ENCODE measurements around the gene ZMPSTE24. TPM values are rescaled to one million over a fixed set of nuclear protein-coding genes. Genes with fewer than 3 reads are reported as not detected.

The ZMPSTE24 gene
- total and polyA plus RNA-seq, 2 of the 4 experiments (the other 2 are of a cell fraction) = 21.0 to 28.9 TPM

DNA sequence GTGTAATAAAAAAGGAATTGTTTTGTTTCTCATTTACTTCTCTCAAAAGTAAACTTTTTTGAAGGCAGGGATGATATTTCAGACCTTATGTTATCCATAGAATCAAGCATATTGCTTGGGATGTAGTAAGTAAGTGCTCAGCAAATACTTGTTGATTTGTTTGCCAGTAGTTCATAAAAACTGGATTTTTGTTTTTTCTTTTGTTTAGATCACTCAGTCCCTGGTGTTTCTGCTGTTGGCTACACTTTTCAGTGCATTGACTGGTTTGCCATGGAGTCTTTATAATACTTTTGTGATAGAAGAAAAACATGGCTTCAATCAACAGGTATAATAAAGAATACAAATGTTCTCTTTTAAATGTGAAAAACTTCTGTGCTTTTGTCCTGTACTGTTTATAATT, 10.2 kb downstream of the ZMPSTE24 start:
- CTCF ChIA-PET = interaction anchor here (1.0 to 1.4 kb wide), 2 partner anchors 47 to 70 kb away, joined by 4 read pairs; no protein-coding TSS in a partner anchor
- peaks cover 26 to 53% of the 10 kb centered on the region in 2 experiments for H3K79me1 ChIP-seq (ENCODE audit: low read depth in 1 of 2, low read length in 2 of 2)
- H4K20me1 ChIP-seq (ENCODE audit: insufficient read depth, low read length) = peaks cover 9% of the 10 kb centered on the region
- peak overlapping the region; percentile 36; the same call in 1 of the 2 replicates for H3K18ac ChIP-seq (ENCODE audit: low read depth, low read length)
- H4K8ac ChIP-seq (ENCODE audit: low read depth in 2 of 2, low read length in 2 of 2) = no peak overlapping the region
- H3K9me1 ChIP-seq (ENCODE audit: insufficient read depth, low read length) = peaks cover 14% of the 10 kb centered on the region
- no peak overlapping the region for H4K5ac ChIP-seq (ENCODE audit: low read depth, low read length)
- H2BK120ac ChIP-seq (ENCODE audit: low read depth, low read length) = no peak overlapping the region
- no peak overlapping the region for H4K91ac ChIP-seq (ENCODE audit: insufficient read depth, low read depth, low read length)
- dilution Hi-C loops (cut with HindIII; ENCODE audit: low sequenced_read_pairs, unreplicated experiment) = no loop called here
- POLR2A ChIA-PET (ENCODE audit: unreplicated experiment) = no interaction called here
- peaks cover 27% of the 10 kb centered on the region for H3K36me3 ChIP-seq (ENCODE audit: control insufficient read depth, insufficient read depth, low read length)
- no TSS peak for BruUV-seq (replicated peaks)
- TF ChIP-seq, protein P1, sequence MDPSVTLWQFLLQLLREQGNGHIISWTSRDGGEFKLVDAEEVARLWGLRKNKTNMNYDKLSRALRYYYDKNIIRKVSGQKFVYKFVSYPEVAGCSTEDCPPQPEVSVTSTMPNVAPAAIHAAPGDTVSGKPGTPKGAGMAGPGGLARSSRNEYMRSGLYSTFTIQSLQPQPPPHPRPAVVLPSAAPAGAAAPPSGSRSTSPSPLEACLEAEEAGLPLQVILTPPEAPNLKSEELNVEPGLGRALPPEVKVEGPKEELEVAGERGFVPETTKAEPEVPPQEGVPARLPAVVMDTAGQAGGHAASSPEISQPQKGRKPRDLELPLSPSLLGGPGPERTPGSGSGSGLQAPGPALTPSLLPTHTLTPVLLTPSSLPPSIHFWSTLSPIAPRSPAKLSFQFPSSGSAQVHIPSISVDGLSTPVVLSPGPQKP (IDR thresholded peaks at IDR 0.05; ENCODE audit: borderline replicate concordance, low read depth, low read length) = no peak
- TF ChIP-seq CHD1 (IDR thresholded peaks at IDR 0.05; ENCODE audit: low read depth, low read length) (no peak), SMC3 (IDR thresholded peaks at IDR 0.05; ENCODE audit: low read depth, low read length) (no peak), FOS (IDR thresholded peaks at IDR 0.05; ENCODE audit: low read depth, low read length) (no peak), NFE2L2 (IDR thresholded peaks at IDR 0.05; ENCODE audit: low read depth, low read length) (no peak), MXI1 (IDR thresholded peaks at IDR 0.05; ENCODE audit: borderline replicate concordance, low read depth, low read length) (no peak), RAD21 (IDR thresholded peaks at IDR 0.05; ENCODE audit: low read length) (no peak), CEBPB (IDR thresholded peaks at IDR 0.05; ENCODE audit: low read depth, low read length) (no peak), RFX5 (IDR thresholded peaks at IDR 0.05; ENCODE audit: low read depth, low read length) (no peak), MAFK (IDR thresholded peaks at IDR 0.05; ENCODE audit: low read depth, low read length) (no peak), RCOR1 (IDR thresholded peaks at IDR 0.05; ENCODE audit: insufficient replicate concordance, low read length) (no peak), POLR2A (IDR thresholded peaks at IDR 0.05; ENCODE audit: low read depth, low read length) (no peak), MAZ (IDR thresholded peaks at IDR 0.05; ENCODE audit: borderline replicate concordance, low read depth, low read length) (no peak), BHLHE40 (IDR thresholded peaks at IDR 0.05; ENCODE audit: low read depth, low read length) (no peak)
- TF ChIP-seq, protein P2, sequence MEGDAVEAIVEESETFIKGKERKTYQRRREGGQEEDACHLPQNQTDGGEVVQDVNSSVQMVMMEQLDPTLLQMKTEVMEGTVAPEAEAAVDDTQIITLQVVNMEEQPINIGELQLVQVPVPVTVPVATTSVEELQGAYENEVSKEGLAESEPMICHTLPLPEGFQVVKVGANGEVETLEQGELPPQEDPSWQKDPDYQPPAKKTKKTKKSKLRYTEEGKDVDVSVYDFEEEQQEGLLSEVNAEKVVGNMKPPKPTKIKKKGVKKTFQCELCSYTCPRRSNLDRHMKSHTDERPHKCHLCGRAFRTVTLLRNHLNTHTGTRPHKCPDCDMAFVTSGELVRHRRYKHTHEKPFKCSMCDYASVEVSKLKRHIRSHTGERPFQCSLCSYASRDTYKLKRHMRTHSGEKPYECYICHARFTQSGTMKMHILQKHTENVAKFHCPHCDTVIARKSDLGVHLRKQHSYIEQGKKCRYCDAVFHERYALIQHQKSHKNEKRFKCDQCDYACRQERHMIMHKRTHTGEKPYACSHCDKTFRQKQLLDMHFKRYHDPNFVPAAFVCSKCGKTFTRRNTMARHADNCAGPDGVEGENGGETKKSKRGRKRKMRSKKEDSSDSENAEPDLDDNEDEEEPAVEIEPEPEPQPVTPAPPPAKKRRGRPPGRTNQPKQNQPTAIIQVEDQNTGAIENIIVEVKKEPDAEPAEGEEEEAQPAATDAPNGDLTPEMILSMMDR (conservative IDR thresholded peaks at IDR 0.05; ENCODE audit: low read depth, low read length) = no peak
- TF ChIP-seq, protein P3, sequence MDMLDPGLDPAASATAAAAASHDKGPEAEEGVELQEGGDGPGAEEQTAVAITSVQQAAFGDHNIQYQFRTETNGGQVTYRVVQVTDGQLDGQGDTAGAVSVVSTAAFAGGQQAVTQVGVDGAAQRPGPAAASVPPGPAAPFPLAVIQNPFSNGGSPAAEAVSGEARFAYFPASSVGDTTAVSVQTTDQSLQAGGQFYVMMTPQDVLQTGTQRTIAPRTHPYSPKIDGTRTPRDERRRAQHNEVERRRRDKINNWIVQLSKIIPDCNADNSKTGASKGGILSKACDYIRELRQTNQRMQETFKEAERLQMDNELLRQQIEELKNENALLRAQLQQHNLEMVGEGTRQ (IDR thresholded peaks at IDR 0.05; ENCODE audit: low read depth, low read length) = no peak
- intact Hi-C loops (cut with micrococcal nuclease) = no loop called here
- no peak overlapping the region for H3K14ac ChIP-seq (replicated peaks; ENCODE audit: low read depth, low read length)
- H2AFZ ChIP-seq (replicated peaks; ENCODE audit: low read length, poor library complexity) = no peak overlapping the region
- no peaks in the 10 kb centered on the region for H3K27me3 ChIP-seq (ENCODE audit: control insufficient read depth, insufficient read depth, low read length)
- no peak overlapping the region for H2BK20ac ChIP-seq (ENCODE audit: low read depth, low read length)
- H2BK15ac ChIP-seq (ENCODE audit: low read depth, low read length) = no peak overlapping the region
- H2BK5ac ChIP-seq (ENCODE audit: low read depth, low read length, poor library complexity, severe bottlenecking) = peak overlapping the region; percentile 23
- no peak overlapping the region; the same call in 1 of the 2 replicates for H3K27ac ChIP-seq (ENCODE audit: insufficient read depth, low read length)
- H3K4ac ChIP-seq (ENCODE audit: low read depth, low read length) = no peak overlapping the region
- H3K4me2 ChIP-seq (ENCODE audit: low read depth, low read length) = peak overlapping the region; percentile 31; the same call in 1 of the 2 replicates
- no peaks in the 10 kb centered on the region for H3K9me3 ChIP-seq (ENCODE audit: control insufficient read depth, insufficient read depth, low read length)
- H3K9ac ChIP-seq (ENCODE audit: low read depth, low read length) = no peak overlapping the region
- DNase-seq = no peak
- H2AK5ac ChIP-seq (ENCODE audit: low read depth, low read length) = no peak overlapping the region
- H3K4me3 ChIP-seq (ENCODE audit: insufficient read depth, low read depth, low read length) = no peak overlapping the region
- H3K4me1 ChIP-seq (ENCODE audit: control insufficient read depth, insufficient read depth, low read length) = peaks cover 7% of the 10 kb centered on the region
- no peak overlapping the region for H3K23ac ChIP-seq (ENCODE audit: low read depth, low read length)
- no peak for ATAC-seq (ENCODE audit: low read depth)
- in situ Hi-C loops (cut with MboI; ENCODE audit: low sequenced_read_pairs) = no loop called here
- H3K56ac ChIP-seq (ENCODE audit: extremely low read depth, insufficient read depth, low read length) = no peak overlapping the region
- H2AK9ac ChIP-seq (replicated peaks; ENCODE audit: low read depth, low read length, poor library complexity) = no peak overlapping the region
